ENCODE measurements around the gene CACNB2.

DNA sequence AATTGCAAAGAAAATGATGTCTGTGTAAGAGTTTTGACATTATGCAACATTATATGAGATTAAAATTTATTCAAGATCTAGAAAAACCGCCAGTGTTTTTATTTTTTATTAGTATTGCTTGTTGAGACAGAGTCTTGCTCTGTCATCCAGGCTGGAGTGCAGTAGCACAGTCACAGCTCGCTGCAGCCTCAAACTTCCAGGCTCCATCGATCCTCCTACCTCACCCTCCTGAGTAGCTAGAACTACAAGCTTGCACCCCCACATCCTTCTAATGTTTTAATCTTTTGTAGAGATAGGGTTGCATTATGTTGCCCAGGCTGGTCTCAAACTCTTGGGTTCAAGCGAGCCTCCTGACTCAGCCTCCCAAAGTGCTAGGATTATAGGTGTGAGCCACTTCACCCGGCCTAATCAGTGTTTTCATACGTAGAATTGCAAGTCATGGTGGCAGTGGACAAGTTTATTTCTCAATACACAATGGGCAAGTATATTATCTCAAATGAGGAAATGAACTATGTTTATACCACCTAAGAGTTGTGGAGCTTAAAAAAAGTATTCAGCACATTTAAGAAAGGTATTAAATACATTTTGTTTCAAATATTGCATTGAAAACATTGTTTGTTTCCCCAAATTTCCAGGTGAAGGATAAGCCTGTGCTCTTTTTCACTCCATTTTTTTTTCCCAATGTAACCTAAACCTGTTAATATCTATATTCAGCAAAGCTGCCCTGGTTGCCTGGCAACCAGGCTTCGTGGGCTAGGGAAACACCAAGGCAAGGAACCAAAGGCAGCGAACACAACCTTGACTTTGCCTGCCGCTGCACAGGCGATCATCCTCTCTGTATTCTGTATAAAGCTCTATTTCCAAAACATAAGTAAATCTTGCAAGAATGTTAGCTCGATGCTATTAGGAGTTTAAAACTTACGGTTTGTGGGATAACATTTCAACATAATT is 163.9 kb downstream of the CACNB2 start:
- TF ChIP-seq SP1 (IDR thresholded peaks at IDR 0.05) (no peak), ZNF384 (IDR thresholded peaks at IDR 0.05) (no peak), SUZ12 (IDR thresholded peaks at IDR 0.05) (no peak), ARNT (IDR thresholded peaks at IDR 0.05) (no peak), CTBP1 (IDR thresholded peaks at IDR 0.05; ENCODE audit: borderline replicate concordance) (no peak), TARDBP (IDR thresholded peaks at IDR 0.05) (no peak), NFRKB (IDR thresholded peaks at IDR 0.05) (no peak), FOXA1 (IDR thresholded peaks at IDR 0.05) (no peak), HDGF (IDR thresholded peaks at IDR 0.05; ENCODE audit: borderline replicate concordance) (no peak), ELF4 (IDR thresholded peaks at IDR 0.05) (no peak), BHLHE40 (IDR thresholded peaks at IDR 0.05; ENCODE audit: borderline replicate concordance) (no peak), FOXK2 (IDR thresholded peaks at IDR 0.05) (no peak)
- TF ChIP-seq, protein P1, sequence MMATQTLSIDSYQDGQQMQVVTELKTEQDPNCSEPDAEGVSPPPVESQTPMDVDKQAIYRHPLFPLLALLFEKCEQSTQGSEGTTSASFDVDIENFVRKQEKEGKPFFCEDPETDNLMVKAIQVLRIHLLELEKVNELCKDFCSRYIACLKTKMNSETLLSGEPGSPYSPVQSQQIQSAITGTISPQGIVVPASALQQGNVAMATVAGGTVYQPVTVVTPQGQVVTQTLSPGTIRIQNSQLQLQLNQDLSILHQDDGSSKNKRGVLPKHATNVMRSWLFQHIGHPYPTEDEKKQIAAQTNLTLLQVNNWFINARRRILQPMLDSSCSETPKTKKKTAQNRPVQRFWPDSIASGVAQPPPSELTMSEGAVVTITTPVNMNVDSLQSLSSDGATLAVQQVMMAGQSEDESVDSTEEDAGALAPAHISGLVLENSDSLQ (IDR thresholded peaks at IDR 0.05), result no peak
